Dedifferentiated amniotic fluid mesenchymal stem cell (primary cell): ENCODE results near the gene ANO1.
A peak's percentile ranks its signal among the peaks of the same experiment; 100 is the strongest.

Experiments used
- DNase-seq: peaks from one replicate; pipeline ENCODE4 v3.0.0-alpha.2; 2016; ENCODE audit errors: extremely low spot score

The ANO1 gene

GRCh38 chr11:70095541-70096252, 17.6 kb downstream of the ANO1 start:
- no peak for DNase-seq

- no peak for DNase-seq
Measured at GRCh38 chr11:70097783-70098563, 19.9 kb downstream of the ANO1 start.

GRCh38 chr11:70098936-70099335, 20.8 kb downstream of the ANO1 start:
- DNase-seq = no peak

GRCh38 chr11:70099578-70100279, 21.6 kb downstream of the ANO1 start:
- no peak for DNase-seq

GRCh38 chr11:70100280-70100603, 22.1 kb downstream of the ANO1 start:
- DNase-seq = no peak

GRCh38 chr11:70100791-70101190, 22.7 kb downstream of the ANO1 start:
- no peak for DNase-seq

GRCh38 chr11:70103256-70103975, 25.3 kb downstream of the ANO1 start:
- DNase-seq = no peak

- no peak for DNase-seq
Measured at GRCh38 chr11:70104419-70104818, 26.3 kb downstream of the ANO1 start.

GRCh38 chr11:70104961-70105360, 26.8 kb downstream of the ANO1 start:
- DNase-seq = no peak

- DNase-seq = no peak
Measured at GRCh38 chr11:70105369-70105754, 27.2 kb downstream of the ANO1 start.

- no peak for DNase-seq
Measured at GRCh38 chr11:70105755-70106571, 27.8 kb downstream of the ANO1 start.

GRCh38 chr11:70106757-70107156, 28.6 kb downstream of the ANO1 start:
- no peak for DNase-seq

- no peak for DNase-seq
Measured at GRCh38 chr11:70107191-70107590, 29.1 kb downstream of the ANO1 start.

- DNase-seq = no peak
Measured at GRCh38 chr11:70107756-70108155, 29.6 kb downstream of the ANO1 start.

GRCh38 chr11:70108250-70108649, 30.1 kb downstream of the ANO1 start:
- no peak for DNase-seq

- no peak for DNase-seq
Measured at GRCh38 chr11:70109006-70109405, 30.9 kb downstream of the ANO1 start.

GRCh38 chr11:70109903-70110302, 31.8 kb downstream of the ANO1 start:
- no peak for DNase-seq

- DNase-seq = no peak
Measured at GRCh38 chr11:70110538-70111055, 32.5 kb downstream of the ANO1 start.

GRCh38 chr11:70111269-70112016, 33.3 kb downstream of the ANO1 start:
- DNase-seq = peak; percentile 38

GRCh38 chr11:70112017-70112434, 33.9 kb downstream of the ANO1 start:
- DNase-seq = no peak
